Smooth muscle cell (in vitro differentiated cells): ENCODE results near the gene RANBP6. TPM values are rescaled to one million over a fixed set of nuclear protein-coding genes. Genes with fewer than 3 reads are reported as not detected.

Experiments
- DNase-seq: peaks from one replicate; lab custom pipeline; 2025; ENCODE audit not compliant: unreplicated experiment; lab: John Stamatoyannopoulos, UW
- H2AFZ ChIP-seq: fragments of 200-600 bp; sonication (generic); 2 replicates; pipeline ENCODE4 v1.6.0; 2016; ENCODE audit warnings: antibody characterized with exemption, low read depth, mild to moderate bottlenecking
- H3F3A ChIP-seq: fragments of 200-600 bp; sonication (generic); 2 replicates; pipeline ENCODE4 v1.6.0; 2017; ENCODE audit warnings: antibody characterized with exemption, low read depth
- H3K27ac ChIP-seq: fragments of 200-600 bp; sonication (generic); 2 replicates; pipeline ENCODE4 v1.5.1; 2016; ENCODE audit warnings: low read depth, mild to moderate bottlenecking
- H3K27me3 ChIP-seq: fragments of 200-600 bp; sonication (generic); 2 replicates; pipeline ENCODE4 v1.6.1; 2016; ENCODE audit warnings: low read depth, mild to moderate bottlenecking
- H3K36me3 ChIP-seq: fragments of 200-600 bp; sonication (generic); 2 replicates; pipeline ENCODE4 v1.5.1; 2016; ENCODE audit warnings: low read depth
- H3K4me1 ChIP-seq: fragments of 200-600 bp; sonication (generic); 2 replicates; pipeline ENCODE4 v1.5.1; 2016; ENCODE audit warnings: low read depth
- H3K4me2 ChIP-seq: fragments of 200-600 bp; sonication (generic); 2 replicates; pipeline ENCODE4 v1.6.0; 2016; ENCODE audit warnings: mild to moderate bottlenecking
- H3K4me3 ChIP-seq: fragments of 200-600 bp; sonication (generic); 2 replicates; pipeline ENCODE4 v1.5.1; 2016; ENCODE audit warnings: mild to moderate bottlenecking
- H3K79me2 ChIP-seq: fragments of 200-600 bp; sonication (generic); 2 replicates; pipeline ENCODE4 v1.6.0; 2016; ENCODE audit warnings: low read depth, mild to moderate bottlenecking
- H3K9ac ChIP-seq: fragments of 200-600 bp; sonication (generic); 2 replicates; pipeline ENCODE4 v1.6.0; 2016; ENCODE audit warnings: low read depth
- H3K9me3 ChIP-seq: fragments of 200-600 bp; sonication (generic); replicated peaks from 2 replicates; pipeline ENCODE4 v1.5.1; 2016; ENCODE audit warnings: low read depth
- H4K20me1 ChIP-seq: fragments of 200-600 bp; sonication (generic); 2 replicates; pipeline ENCODE4 v1.6.0; 2016; ENCODE audit warnings: low read depth
- WGBS: methylation state at CpG from one replicate; pipeline ENCODE4 v1.1.7; 2016; ENCODE audit warnings: low lambda C conversion rate; 5-methylcytosine and 5-hydroxymethylcytosine counted together
- polyA plus RNA-seq: library from polyadenylated mRNA; unstranded; fragments of >200 nt; fragmentation: Nextera tagmentation; extraction: Ambion mirVana; gene quantifications from 2 replicates; pipeline ENCODE4 v1.2.1, GENCODE V29; 2016
- total RNA-seq: library from RNA; depleted of rRNA; stranded (reverse); fragments of >200 nt; gene quantifications from 2 replicates; pipeline ENCODE4 v1.2.3, GENCODE V29; 2014
- TF ChIP-seq, protein P1 (sequence below): fragments of 200-600 bp; sonication (generic); IDR thresholded peaks from 2 replicates; pipeline ENCODE4 v1.5.1; 2017; ENCODE audit warnings: borderline replicate concordance, mild to moderate bottlenecking, antibody characterized with exemption; ENCODE audit not compliant: insufficient read depth, poor library complexity, severe bottlenecking

The RANBP6 gene
- total and polyA plus RNA-seq, 2 experiments from 2014 or later: 14.1 to 41.9 TPM

DNA sequence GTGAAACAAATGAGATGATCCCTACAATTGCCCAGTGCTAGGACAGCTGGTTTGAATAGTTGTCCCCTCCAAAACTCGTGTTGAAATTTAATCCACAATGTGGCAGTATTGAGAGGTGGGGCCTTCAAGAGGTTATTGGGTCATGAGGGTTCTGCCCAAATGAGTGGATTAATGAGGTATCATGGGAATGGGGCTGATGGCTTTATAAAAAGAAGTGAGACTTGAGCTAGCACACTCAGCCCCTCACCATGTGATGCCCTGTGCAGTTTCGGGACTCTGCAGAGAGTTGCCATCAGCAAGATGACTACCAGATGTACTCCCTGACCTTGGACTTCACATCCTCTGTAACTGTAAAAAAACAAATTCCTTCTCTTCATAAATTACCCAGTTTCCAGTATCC, 33.1 kb downstream of the RANBP6 start:
- Histone ChIP-seq H3K36me3 (no peaks in the 10 kb centered on the region), H3K4me3 (no peak overlapping the region), H3K9me3 (no peaks in the 10 kb centered on the region), H2AFZ (no peak overlapping the region), H3K4me1 (no peaks in the 10 kb centered on the region), H3K9ac (no peak overlapping the region), H3K27me3 (no peaks in the 10 kb centered on the region), H3F3A (no peaks in the 10 kb centered on the region), H3K4me2 (no peak overlapping the region), H3K27ac (no peak overlapping the region), H3K79me2 (peaks cover 17% of the 10 kb centered on the region), H4K20me1 (peaks cover 34% of the 10 kb centered on the region)
- TF ChIP-seq, protein P1, sequence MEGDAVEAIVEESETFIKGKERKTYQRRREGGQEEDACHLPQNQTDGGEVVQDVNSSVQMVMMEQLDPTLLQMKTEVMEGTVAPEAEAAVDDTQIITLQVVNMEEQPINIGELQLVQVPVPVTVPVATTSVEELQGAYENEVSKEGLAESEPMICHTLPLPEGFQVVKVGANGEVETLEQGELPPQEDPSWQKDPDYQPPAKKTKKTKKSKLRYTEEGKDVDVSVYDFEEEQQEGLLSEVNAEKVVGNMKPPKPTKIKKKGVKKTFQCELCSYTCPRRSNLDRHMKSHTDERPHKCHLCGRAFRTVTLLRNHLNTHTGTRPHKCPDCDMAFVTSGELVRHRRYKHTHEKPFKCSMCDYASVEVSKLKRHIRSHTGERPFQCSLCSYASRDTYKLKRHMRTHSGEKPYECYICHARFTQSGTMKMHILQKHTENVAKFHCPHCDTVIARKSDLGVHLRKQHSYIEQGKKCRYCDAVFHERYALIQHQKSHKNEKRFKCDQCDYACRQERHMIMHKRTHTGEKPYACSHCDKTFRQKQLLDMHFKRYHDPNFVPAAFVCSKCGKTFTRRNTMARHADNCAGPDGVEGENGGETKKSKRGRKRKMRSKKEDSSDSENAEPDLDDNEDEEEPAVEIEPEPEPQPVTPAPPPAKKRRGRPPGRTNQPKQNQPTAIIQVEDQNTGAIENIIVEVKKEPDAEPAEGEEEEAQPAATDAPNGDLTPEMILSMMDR: no peak
- WGBS: 95% methylated on average over 2 of the region's 2 CpGs
- DNase-seq: no peak

DNA sequence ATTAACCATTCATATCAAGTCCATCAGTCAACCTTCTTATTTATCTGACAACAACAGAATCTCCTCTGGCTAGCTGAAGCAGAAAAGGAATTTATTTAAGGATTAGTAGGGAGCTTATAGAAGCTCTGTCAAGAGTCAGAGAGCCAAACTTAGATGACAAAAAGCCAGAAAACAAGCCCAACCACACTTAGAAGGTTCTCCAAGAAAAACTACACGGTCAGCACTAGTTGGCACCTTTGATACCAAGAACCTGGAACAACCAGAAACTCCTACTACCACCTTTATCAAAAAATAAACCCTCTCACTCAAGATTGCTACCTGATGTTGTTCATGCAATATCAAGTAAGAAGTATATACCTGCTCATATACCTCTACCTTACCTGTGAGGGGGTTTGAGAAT, 36.9 kb downstream of the RANBP6 start:
- Histone ChIP-seq H3K79me2 (peaks cover 9% of the 10 kb centered on the region), H3K4me1 (no peaks in the 10 kb centered on the region), H2AFZ (no peak overlapping the region), H3K27me3 (no peaks in the 10 kb centered on the region), H3F3A (no peaks in the 10 kb centered on the region), H3K4me2 (no peak overlapping the region), H3K9ac (no peak overlapping the region), H4K20me1 (peaks cover 28% of the 10 kb centered on the region), H3K27ac (no peak overlapping the region), H3K36me3 (peaks cover 6% of the 10 kb centered on the region), H3K9me3 (no peaks in the 10 kb centered on the region), H3K4me3 (no peak overlapping the region)
- WGBS: 92% methylated on average over 1 of the region's 1 CpG
- TF ChIP-seq, protein P1: no peak
- no peak for DNase-seq

DNA sequence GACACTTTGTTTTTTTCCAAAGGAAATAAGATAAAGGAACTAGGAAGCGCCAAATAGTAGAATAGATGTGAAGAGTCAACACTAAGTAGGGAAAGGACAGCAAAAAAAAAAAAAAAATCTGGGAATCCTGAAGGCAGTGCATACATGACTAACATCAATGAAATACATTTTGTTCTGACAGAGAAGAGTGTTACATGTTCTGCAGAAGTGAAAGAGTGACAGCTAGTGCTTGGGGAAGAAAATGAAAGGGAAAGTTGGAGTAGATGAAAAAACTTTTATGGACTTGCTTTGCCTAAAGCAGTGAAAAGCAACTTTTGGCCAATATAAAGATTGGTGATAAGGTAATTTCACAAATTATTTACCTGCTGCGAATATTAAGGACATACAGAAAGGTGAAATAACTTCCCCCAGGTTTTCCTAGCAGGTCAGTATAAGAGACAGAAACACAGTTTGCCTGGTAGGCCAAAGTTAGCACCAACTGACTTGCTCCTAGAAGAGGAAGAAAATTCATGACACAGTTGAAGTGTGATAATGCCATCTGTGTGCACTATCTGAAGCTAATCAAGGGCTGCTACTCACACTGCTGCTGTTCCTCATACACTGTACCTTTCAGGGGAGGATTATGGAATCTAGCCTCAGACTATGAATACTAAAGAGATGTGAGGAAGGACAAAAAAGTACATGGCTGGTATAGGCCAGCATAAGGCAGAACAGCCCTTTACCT, 38.6 kb downstream of the RANBP6 start:
- H3K4me1 ChIP-seq: no peaks in the 10 kb centered on the region
- peaks cover 11% of the 10 kb centered on the region for H3K36me3 ChIP-seq
- H3K9me3 ChIP-seq: no peaks in the 10 kb centered on the region
- DNase-seq: no peak
- H3K79me2 ChIP-seq: peaks cover 11% of the 10 kb centered on the region
- H3K27me3 ChIP-seq: no peaks in the 10 kb centered on the region
- TF ChIP-seq, protein P1: no peak
- H3K4me2 ChIP-seq: no peak overlapping the region
- H3K27ac ChIP-seq: no peak overlapping the region
- H3K4me3 ChIP-seq: no peak overlapping the region
- H3F3A ChIP-seq: no peaks in the 10 kb centered on the region
- H2AFZ ChIP-seq: no peak overlapping the region
- H4K20me1 ChIP-seq: peaks cover 25% of the 10 kb centered on the region
- no peak overlapping the region for H3K9ac ChIP-seq
- 100% methylated on average over 2 of the region's 2 CpGs for WGBS

DNA sequence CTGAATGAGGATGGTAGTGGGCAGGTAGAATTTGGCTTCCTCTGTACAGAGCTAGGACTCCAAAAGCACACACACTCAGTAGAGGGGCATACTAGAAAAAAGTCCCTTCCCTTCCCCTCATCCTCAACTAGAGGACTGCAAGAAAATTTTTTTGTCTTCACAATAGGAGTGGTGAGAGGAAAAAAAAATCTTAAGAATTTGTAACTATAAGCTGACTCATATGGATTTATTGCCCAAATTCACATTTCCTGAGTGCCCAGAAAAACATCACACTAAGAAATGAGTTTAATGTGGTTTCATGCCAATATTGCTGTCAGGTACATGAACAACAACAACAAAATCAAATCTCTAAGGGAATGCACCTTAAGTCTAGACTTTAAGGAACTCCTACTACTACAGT, 43.7 kb downstream of the RANBP6 start:
- H3K9ac ChIP-seq: no peak overlapping the region
- H3F3A ChIP-seq: no peaks in the 10 kb centered on the region
- no peaks in the 10 kb centered on the region for H3K9me3 ChIP-seq
- peaks cover 16% of the 10 kb centered on the region for H4K20me1 ChIP-seq
- no peak overlapping the region for H3K4me2 ChIP-seq
- peaks cover 23% of the 10 kb centered on the region for H3K36me3 ChIP-seq
- no peaks in the 10 kb centered on the region for H3K4me1 ChIP-seq
- H3K27ac ChIP-seq: no peak overlapping the region
- H3K27me3 ChIP-seq: no peaks in the 10 kb centered on the region
- no peak for DNase-seq
- TF ChIP-seq, protein P1: no peak
- H3K79me2 ChIP-seq: peaks cover 8% of the 10 kb centered on the region
- H2AFZ ChIP-seq: no peak overlapping the region
- H3K4me3 ChIP-seq: no peak overlapping the region
